ENCODE measurements around the gene ADAMTS10. TPM values are rescaled to one million over a fixed set of nuclear protein-coding genes. Genes with fewer than 3 reads are reported as not detected.
A peak's percentile ranks its signal among the peaks of the same experiment; 100 is the strongest.
"Not testable (repeated sequence)": the region's sequence is repeated elsewhere in the genome, so short reads cannot be mapped to it uniquely, and the experiment has no call there.

ADAMTS10 gene
- polyA plus RNA-seq, 4 donors: 31.1 to 62.8 (median 42.7) TPM

DNA sequence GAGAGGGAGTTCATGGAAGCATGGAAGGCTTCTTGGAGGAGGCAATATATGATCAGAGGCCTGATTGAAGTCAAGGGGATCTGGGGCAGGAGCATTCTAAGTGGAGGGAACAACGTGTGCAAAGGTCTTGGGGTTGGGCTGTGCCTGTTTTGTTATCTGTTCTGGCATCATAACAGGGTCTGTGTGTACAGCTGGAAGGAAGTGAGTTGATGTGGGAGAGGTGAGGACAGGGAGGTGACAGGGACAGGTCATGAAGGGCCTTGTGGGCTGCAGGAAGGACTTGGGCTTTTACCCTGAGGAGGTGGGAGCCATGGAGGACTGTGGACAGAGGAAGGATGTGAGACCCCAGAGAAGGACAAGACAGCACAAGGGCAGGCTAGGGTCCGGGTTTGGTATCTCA lies 18.7 kb upstream of the ADAMTS10 start:
- DNase-seq (ENCODE audit: low read depth in 4 of 4, low spot score in 3 of 4): no peak

DNA sequence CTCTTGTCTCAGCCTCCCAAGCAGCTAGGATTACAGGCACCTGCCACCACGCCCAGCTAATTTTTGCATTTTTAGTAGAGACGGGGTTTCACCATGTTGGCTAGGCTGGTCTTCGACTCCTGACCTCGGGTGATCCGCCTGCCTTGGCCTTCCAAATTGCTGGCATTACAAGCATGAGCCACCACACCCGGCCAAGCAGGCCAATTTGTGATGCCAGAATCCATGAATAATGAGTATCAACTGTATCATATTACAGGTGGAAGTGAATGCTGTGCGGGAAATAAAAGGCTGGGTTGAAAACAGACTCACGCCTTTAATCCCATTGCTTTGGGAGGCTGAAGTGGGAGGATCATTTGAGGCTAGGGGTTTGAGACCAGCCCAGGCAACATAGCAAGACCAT lies 16.3 kb upstream of the ADAMTS10 start:
- DNase-seq (ENCODE audit: low read depth in 4 of 4, low spot score in 3 of 4): no peak

DNA sequence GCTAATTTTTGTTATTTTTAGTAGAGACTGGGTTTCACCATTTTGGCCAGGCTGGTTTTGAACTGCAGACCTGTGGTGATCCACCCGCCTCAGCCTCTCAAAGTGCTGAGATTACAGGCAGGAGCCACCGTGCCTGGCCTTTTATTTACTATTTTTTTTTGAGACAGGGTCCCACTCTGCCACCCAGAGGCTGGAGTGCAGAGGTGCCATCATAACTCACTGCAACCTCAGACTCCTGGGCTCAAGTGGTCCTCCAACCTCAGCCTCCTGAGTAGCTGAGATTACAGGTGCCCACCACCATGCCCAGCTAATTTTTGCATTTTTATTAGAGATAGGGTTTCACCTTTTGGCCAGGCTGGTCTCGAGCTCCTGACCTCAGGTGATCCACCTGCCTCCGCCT lies 12.4 kb upstream of the ADAMTS10 start:
- not testable (repeated sequence) for DNase-seq (ENCODE audit: low read depth in 4 of 4, low spot score in 3 of 4)

DNA sequence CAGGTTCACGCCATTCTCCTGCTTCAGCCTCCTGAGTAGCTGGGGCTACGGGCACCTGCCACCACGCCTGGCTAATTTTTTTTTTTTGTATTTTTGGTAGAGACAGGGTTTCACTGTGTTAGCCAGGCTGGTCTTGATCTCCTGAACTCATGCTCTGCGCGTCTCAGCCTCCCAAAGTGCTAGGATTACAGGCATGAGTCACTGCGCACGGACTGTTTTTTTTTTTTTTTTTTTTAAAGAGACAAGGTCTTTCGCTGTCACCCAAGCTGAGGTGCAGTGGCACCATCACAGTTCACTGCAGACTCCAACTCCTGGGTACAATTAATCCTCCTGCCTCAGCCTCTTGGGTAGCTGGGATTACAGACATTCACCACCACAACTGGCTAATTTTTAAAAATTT lies 8.2 kb upstream of the ADAMTS10 start:
- DNase-seq (ENCODE audit: low read depth in 4 of 4, low spot score in 3 of 4): no peak

DNA sequence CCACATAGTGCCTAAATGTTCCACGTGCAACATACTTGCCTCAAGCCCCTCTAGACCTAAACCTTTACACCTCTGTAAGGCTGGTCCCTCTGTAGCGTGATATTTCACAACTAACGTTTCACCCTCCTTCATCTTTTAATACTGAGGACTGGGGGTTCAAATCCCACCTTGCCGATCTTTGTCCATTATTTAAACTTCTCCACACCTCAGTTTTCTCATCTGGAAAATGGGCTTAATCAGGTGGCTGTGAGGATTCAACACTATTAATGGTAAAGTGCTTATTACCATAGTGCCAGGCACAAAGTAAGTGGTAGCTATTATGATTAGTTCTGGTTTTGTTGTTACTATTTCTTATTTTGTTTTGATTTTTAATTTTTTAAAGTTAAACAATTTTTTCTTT lies 7.5 kb upstream of the ADAMTS10 start:
- DNase-seq (ENCODE audit: low read depth in 4 of 4, low spot score in 3 of 4): no peak

DNA sequence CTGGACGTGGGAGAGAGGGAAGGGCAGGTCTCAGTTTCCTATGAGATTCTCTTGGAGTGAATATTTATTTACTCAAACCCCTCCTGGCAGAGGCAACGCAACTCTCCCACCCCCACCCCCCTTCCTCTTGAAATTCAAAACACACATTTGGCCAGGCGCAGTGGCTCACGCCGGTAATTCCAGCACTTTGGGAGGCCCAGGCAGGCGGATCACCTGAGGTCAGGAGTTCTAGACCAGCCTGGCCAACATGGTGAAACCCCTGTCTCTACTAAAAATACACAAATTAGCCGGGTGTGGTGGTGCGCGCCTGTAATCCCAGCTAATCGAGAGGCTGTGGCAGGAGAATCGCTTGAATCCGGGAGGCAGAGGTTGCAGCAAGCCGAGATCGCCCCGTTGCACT lies 6.8 kb upstream of the ADAMTS10 start:
- not testable (repeated sequence) for DNase-seq (ENCODE audit: low read depth in 4 of 4, low spot score in 3 of 4)

DNA sequence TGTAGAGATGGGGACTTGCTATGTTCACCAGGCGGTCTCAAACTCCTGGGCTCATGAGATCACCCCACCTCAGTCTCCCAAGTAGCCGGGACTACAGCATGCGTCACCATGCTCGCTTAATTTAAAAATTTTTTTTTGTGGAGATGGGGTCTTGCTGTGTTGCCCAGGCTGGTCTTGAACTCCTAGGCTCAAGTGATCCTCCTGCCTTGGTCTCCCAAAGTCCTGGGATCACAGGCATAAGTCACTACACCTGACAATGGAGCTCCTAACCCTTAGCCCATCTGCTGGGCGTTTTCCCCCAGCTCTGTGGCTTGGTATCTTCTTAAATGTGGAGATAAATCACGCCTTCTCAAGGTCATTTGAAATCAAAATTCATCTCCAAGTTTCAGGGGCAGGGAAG lies 6.3 kb upstream of the ADAMTS10 start:
- DNase-seq (ENCODE audit: low read depth in 4 of 4, low spot score in 3 of 4): no peak

DNA sequence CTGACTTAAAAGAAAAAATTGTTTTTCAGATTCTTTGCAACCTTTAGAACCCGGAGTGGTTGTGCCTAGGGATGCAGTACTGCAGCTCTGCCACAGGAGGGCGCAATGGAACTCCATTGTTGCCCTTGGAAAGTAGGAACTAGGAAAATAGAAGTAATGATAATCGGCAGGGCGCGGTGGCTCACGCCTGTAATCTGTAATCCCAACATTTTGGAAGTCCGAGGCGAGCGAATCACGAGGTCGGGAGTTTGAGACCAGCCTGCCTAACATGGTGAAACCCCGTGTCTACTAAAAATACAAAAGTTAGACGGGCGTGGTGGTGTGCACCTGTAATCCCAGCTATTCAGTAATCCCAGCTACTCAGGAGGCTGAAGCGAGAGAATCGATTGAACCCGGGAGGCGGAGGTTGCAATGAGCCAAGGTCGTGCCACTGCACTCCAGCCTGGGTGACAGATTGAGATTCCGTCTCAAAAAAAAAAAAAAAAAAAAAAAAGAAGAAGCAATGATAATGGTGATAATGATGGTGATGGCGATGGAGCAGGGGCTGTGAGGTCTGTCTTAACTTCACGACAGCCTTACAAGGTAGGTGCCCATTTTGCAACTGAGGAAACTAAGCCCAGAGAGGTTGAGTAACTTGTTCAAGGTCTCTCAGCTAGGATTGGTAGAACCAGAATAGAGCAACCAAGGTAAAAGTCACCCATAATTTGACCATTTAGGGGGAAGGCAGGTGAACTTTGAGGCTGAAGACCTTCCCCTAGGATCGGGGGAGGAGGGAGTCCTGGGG lies 5.5 kb upstream of the ADAMTS10 start:
- no peak for DNase-seq (ENCODE audit: low read depth in 4 of 4, low spot score in 3 of 4)

DNA sequence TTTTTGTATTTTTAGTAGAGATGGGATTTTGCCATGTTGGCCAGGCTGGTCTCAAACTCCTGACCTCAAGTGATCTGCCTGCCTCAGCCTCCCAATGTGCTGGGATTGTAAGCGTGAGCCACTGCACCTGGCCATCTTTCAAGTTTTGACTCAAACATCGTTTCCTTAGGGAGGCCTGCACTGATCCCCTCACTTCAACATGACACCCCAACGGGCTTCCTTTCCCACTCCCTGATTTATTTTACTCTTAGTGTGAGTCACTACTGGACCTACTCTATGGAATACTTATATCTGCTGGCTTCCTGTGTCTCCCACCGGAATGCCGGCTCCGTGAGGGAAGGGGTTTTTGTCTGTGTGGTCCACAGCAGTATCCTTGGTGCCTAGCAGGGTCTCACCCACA lies 4.5 kb upstream of the ADAMTS10 start:
- no peak for DNase-seq (ENCODE audit: low read depth in 4 of 4, low spot score in 3 of 4)

DNA sequence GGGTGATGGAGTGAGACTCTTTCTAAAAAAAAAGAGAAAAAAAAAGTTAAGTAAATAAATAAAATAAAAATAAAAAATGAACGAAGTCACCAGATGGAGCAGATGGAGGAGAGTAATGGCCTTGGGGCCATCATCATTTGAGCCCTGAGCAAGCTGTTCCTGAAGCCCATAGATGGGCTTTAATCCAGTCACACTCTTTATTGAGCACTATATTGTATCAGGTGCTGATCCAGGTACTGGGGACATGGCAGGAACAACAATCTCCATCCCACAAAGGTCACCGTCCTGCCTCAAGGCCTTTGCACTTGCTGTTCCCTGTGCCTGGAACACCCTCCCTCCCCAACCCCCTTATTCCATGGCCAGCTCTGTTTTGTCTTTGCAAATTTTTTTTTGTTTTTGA lies 3.9 kb upstream of the ADAMTS10 start:
- DNase-seq (ENCODE audit: low read depth in 4 of 4, low spot score in 3 of 4): no peak

DNA sequence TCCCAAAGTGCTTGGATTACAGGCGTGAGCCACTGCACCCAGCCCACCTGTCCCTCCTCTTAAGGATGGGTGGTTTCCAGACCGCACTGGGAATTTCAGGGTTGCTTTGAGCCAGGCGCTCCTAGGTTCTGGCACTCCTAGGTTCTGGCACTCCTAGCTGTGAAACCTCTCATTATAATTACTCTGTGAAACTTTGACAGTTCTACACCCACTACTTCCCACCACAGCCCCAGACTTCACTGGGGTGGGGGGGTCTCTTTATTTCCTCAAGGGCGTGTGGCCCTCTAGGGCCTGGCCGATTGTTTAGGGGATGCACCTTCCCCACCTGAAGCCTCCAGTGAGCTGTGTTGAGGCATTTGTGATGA lies 2.3 kb upstream of the ADAMTS10 start:
- DNase-seq (ENCODE audit: low read depth in 4 of 4, low spot score in 3 of 4): no peak

DNA sequence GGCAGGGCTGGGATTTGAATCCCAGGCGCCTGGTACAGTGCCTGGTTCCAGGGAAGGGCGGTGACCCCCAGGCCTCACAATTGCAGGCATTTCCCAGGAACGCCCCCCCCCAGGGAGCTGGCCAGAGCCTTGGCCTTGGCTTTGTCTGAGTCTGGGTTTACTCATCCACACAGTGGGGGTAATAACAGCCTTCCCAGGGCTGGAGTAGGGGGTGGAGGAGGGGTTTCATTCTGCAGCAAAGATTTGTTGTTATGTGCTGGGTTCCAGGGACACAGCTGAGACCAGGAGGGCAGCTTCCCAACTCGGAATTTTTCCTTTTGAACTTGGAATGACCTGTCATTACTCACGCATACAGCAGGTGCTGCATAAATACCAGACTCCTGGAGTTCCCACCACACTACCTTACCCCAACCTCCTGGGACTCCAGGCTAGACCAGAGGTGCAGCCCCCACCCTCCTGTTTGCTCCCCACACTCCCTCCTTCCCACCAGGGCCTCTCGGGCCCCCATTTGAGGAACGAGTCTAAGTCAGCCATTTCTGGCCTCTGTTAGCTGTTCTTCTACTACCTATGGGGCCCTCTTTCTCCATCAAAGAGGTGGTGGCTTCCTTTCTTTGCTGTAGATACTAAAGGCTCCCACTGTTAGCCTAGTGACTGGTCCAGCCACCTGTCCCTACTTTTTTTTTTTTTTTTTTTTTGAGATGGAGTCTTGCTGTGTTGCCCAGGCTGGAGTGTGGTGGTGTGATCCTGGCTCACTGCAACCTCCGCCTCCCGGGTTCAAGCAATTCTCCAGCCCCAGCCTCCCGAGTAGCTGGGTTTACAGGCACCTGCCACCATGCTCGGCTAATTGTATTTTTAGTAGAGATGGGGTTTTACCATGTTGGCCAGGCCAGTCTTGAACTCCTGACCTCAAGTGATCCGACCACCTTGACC lies 1.6 kb upstream of the ADAMTS10 start:
- no peak for DNase-seq (ENCODE audit: low read depth in 4 of 4, low spot score in 3 of 4)

DNA sequence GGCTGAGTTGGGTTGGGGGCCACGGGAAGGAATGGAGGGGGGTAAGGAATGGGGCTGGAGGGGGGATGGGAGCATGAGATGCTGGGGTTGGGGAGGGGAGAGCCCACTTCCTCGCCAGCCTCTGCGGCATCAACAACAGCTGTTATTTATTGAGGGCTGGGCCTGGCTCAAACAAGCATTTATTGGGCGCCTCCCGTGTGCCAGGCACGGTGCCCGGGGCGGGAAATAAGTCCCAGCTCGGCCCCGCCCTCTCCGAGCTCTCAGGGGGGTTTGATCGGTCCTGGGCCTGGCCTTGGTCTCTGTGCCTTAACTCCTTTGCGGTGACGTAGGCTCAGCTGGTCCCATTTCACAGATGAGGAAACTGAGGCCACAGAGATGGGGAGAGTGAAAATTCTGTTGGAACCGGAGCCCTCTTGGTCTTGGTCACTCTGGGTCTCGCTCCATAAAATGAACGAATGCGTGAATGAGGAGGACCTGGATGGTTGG lies 919 bp upstream of the ADAMTS10 start:
- DNase-seq (ENCODE audit: low read depth in 4 of 4, low spot score in 3 of 4): no peak

DNA sequence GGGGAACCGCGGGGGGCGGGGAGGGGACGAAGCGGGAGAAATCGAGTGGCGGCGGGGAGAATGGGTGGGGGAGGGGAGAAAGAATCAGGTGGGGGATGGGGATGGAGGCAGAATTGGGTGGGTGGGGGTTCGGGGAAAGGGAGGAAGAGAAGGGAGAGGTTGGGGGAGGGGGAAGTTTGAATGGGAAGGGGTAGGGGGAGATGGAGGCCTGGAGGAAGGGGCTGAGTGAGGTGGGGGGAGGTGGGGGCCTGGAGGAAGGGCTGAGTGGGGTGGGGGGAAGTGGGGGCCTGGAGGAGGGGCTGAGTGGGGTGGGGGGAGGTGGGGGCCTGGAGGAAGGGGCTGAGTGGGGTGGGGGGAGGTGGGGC lies 403 bp upstream of the ADAMTS10 start:
- no peak for DNase-seq (ENCODE audit: low read depth in 4 of 4, low spot score in 3 of 4)

DNA sequence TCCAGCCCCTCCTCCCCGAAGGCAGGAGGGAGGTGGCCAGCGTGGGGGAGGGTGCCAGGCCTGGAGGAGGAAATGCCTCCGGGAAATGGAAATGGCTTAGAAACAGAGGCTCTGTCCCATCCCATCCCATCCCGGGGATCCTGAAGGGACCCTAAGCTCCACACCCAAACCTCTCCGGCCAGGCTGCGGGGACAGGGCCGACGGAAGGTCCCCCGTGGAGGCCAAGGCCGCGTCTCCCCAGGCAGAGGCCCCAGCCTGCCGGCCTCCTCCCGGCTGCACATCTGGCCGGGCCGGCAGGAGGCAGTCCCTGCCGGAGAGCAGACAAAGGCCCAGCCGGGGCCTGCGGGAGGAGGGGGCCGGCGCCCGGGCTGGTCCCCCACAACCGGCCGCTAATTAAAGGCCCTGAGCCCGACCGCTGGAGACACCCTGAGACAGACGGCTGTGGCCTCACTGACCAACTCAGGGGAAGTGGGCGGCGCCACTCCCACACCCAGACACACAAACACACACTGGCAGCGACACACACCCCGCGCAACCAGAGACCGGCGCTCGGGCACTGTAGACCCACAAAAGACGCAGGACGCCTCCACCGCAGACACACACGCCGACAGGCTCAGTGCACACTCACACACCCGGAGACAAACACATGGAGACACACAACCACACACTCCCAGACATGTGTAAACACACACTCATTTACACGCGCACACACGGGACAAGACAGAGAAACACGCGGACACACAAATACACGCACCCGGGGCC lies 1.1 kb downstream of the ADAMTS10 start:
- DNase-seq (ENCODE audit: low read depth in 4 of 4, low spot score in 3 of 4): peak in 1 of 4 donors; percentile 47

DNA sequence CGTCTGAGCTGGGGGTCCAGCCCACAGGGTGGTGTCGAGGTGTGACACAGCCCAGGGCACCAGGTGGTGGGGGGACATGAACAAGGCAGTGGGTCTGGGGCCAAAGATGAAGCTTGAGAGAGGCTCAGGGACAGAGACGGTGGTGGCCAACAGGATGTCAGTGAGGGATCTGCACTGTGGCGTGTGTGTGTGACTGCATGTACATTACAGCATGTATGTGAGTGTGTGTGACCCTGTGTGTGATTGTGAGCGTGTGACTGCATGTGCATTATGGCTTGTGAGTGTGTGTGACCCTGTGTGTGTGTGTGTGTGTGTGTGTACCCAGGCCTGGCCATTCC lies 1.6 kb downstream of the ADAMTS10 start:
- DNase-seq (ENCODE audit: low read depth in 4 of 4, low spot score in 3 of 4): no peak

DNA sequence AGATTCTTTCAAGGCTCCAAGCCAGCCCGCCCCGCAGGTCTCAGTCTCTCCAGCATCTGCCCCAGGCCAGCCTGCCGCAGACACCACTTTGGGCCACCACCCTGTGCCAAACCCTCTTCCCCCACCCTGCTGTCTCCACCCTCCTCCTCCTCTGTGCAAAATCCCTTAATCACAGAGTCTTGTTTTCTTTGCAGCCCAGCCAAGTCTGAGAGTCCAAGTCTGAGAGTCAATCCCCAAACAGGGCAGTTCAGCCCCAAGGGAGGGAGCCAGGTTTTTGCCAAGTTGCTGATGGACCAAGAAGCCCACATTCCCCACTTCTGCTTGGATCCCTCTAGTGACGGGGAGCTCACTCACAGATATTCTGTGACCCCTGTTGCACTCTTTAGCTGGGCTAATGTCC lies 3.1 kb downstream of the ADAMTS10 start:
- no peak for DNase-seq (ENCODE audit: low read depth in 4 of 4, low spot score in 3 of 4)

DNA sequence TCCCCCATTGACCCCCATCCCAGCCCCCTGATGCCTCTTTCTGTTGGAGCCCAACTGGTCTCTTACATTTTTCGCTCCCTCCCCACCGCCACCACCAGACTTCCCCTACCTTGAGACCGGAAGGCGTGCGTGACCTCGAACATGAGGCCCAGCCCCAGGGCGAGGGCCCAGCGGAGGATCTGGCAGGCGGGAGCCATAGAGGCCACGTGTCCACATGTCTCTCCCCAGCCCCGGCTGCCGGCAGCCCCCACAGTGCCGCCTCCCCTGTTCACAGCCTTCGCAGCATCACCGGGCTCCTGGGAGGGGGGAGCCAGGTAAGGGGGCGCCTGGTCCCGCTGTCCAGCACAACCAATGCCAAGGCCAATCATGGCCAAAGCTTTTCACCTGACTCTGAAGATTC lies 5.0 kb downstream of the ADAMTS10 start:
- DNase-seq (ENCODE audit: low read depth in 4 of 4, low spot score in 3 of 4): no peak

DNA sequence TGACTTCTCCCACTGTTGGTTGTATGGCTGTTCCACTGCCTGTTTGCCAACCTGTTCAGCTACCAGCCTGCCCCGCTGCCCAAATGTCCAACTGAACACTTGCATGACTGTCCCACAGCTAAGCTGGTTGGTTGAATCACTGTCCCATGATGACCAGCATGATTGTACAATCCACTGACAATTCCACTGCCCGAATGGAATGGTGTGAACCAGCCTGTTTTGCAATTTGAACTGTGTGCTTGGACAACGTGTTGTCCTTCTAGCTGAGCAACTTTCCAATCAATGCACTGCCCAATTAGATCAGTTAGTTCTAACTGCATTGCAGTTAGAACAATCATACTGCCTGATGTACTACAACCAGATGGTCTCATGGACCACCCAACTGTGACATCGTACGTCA lies 8.7 kb downstream of the ADAMTS10 start:
- DNase-seq (ENCODE audit: low read depth in 4 of 4, low spot score in 3 of 4): no peak

DNA sequence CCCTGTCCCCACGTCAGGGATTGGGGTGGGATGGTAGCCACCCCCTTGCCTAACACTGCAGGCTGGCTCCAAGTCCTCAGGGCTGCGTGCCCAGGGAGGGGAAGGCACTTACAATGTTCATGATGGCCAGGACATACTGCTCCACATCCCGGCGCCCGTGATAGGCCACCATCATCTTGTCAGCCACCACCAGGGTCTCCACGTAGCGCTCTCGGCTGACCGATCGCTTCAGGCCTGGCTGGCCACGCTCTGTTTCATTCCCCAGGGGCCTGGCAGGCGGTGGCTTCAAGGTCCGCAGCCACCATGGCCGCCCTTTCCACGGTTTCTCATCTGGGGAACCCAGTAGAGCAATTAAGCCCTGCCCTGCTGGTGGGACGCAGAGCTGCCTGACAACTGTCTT lies 9.7 kb downstream of the ADAMTS10 start:
- DNase-seq (ENCODE audit: low read depth in 4 of 4, low spot score in 3 of 4): no peak

DNA sequence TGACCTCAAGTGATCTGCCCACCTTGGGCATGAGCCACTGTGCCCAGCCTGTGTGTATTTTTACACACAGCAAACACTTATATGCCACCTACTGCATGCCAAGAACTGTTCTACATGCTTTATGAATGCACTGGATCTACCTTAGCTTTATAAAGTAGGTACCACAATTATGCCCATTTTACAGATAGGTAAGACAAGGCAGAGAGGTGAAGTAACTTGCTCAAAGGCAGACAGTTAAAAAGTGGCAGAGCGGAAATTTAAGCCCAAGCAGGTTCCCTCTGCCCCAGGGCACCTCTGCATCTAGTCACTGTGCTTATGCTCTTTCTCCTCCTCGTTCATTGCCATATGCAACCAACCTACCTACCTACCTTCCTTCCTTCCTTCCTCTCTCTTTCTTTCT lies 10.5 kb downstream of the ADAMTS10 start:
- no peak for DNase-seq (ENCODE audit: low read depth in 4 of 4, low spot score in 3 of 4)

Measured in left renal pelvis (tissue), 4 donors.